Measurements from ENCODE around the gene ATL3.
A peak's percentile ranks its signal among the peaks of the same experiment; 100 is the strongest.
"Not testable (repeated sequence)": the region's sequence is repeated elsewhere in the genome, so short reads cannot be mapped to it uniquely, and the experiment has no call there.

The ATL3 gene

DNA sequence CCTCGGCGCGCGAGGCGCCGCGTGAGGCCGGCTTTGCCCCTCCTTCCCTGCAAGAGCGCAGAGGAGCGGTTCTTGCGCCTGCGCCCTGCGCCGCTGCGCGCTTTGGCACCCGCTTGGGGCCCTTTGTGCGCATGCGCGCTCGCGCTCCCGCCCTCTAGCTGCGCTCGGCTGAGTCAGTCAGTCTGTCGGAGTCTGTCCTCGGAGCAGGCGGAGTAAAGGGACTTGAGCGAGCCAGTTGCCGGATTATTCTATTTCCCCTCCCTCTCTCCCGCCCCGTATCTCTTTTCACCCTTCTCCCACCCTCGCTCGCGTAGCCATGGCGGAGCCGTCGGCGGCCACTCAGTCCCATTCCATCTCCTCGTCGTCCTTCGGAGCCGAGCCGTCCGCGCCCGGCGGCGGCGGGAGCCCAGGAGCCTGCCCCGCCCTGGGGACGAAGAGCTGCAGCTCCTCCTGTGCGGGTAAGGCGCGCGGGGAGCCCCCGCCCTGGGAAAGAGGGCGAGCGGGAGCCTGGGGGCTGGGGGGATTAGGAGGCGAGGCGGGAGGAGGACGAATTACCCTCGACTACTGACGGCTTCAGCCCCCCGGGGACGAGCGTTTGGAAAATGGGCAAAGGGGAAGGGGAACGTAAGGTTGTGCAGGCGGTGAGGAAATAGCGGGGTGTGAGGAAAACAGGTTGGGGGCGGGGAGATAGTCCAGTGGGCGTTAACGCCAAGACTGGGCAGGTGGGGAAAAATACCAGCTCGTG is 10.3 kb upstream of the ATL3 start, which contains the start of gene RTN3:
Gene RTN3, plus strand, starts transcription at position 180 of the 745 bp plus-strand sequence. Its CDS starts 137 bp downstream, at position 317.
- peak; percentile 99 to 100 for DNase-seq (ENCODE audit: low read depth in 2 of 2)

DNA sequence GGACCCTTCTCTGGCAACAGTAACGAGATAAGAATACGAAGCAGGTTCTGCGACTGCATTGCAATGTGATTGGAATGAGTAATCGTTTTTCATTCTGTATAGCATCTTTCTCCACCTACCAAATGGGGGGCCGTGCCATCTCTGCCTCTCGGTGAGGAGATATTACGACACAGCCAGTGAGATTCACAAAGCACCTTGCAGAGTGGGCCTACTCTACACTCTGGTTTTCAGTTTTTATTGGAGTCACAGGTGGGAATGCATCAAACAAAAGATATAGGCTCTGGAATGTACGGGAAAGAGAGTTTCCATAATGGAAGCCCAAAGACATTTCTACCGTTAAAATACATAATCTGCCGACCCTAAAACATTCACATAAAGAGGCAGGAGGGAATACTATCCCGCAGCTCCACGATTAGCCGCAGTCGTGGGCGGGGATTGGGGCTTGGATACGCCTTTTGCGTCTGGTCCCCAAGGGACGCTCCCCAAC is 9.7 kb upstream of the ATL3 start:
- DNase-seq (ENCODE audit: low read depth in 2 of 2), result peak in 1 of 2 donors; percentile 17

DNA sequence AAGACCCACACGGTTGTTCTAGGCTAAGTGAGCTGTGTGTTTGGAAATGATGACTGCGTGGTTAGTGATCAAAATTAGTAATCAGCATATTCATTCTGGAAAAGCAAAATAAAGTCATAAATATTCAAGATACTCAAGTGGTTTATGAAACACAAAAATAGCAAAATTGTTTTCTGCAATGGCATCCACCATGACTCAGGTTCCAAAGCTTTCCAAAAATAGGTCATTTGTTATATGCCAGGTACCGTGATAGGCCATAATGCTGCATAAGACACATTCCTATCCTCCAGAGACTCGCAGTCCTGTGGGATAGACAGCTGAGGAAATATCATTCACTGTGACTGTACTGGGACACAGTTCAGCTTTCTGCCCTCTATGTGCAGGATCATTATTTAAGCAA is 2.4 kb upstream of the ATL3 start:
- DNase-seq (ENCODE audit: low read depth in 2 of 2), result no peak

DNA sequence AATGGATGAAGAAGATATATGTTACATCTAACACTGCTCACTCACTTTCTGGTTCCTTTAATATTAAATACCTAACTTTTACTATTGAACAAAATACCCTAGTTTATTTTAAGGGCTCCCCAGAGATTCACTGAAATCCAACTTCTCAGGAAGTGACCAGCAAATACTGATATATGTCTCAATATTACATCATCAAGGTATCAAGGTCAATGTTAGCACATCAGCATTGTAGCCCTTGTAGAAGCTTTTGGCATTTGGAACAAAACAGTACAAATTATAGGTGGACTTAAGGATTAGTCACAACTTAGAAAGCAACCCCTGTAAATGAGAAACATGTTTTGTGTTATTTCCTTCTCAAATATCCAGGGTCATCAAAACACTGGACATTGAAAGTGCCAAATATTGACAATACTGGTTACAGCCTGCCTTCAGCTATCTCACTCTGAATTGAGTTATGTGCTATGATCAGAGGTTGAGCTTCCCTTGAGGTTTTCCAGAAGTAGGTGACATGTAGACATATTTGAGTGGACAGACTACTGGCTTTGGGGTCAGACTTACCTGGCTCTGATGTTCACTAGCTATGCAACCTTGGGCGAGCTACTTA is 1.9 kb upstream of the ATL3 start:
- no peak for DNase-seq (ENCODE audit: low read depth in 2 of 2)

DNA sequence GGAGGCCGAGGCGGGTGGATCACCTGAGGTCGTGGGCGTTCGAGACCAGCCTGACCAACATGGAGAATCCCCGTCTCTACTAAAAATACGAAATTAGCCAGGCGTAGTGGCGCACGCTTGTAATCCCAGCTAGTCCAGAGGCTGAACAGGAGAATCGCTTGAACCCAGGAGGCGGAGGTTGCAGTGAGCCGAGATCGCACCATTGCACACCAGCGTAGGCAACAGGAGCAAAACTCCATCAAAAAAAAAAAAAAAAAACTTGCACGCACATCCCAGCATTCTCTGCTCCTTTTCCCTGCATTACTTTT is 934 bp upstream of the ATL3 start:
- no peak for DNase-seq (ENCODE audit: low read depth in 2 of 2)

DNA sequence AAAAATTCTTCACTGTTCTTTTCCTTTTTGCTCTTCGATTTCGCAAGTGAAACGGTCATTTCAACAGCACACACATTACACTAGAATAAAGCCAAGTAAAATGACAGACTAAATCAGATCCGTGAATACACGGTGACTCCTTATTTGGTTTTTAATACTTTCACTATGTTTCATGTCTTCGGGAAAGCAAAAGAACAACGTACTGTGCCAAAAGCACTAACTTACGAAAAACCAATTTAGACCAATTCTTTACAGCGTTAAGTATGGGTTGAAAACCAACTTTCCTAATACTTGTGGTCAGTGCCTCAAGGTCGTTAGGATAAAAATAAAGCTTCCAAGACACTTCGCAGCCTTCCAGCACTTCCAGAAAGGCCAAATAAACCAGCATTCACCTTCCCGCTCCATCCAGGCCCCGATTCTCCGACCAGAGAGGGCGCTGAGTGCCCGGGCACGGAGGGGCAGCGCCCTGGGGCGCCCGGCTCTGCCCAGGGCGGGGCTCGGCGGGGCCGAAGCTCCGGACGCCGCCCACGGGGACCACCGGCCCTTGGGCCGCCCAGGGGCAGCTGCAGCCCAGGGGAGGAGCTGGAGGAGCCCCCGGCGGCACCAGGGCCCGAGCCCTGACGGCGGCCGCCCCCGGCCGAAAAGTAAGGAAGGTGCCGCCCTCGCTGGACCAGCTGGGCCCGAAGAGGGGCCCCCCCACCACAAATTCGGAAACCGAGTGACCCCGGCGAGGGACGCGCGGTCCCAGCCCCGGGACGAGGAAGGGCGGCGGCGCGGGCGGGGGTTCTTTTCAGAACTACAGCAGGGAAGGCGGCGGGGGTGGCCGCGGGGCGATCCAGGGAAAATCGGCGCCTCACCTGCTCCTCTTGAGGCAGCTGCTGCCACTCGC is 499 bp downstream of the ATL3 start:
- DNase-seq (ENCODE audit: low read depth in 2 of 2), result no peak

DNA sequence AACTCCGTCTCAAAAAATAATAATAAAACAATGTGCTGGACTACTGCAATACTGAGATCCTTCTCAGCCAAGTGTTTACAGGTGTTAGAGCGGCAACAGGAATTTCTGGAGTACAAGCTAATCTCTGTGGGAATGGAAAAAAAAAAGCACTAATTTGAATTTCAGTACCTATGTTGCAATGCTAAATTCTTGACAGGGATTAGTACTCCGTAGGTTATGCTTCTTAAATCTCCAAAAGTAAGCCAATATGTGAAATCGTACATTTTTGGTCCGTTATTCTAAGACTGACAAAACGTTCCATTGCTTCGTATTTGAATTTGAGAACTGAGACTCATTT is 1.1 kb downstream of the ATL3 start:
- DNase-seq (ENCODE audit: low read depth in 2 of 2), result no peak

DNA sequence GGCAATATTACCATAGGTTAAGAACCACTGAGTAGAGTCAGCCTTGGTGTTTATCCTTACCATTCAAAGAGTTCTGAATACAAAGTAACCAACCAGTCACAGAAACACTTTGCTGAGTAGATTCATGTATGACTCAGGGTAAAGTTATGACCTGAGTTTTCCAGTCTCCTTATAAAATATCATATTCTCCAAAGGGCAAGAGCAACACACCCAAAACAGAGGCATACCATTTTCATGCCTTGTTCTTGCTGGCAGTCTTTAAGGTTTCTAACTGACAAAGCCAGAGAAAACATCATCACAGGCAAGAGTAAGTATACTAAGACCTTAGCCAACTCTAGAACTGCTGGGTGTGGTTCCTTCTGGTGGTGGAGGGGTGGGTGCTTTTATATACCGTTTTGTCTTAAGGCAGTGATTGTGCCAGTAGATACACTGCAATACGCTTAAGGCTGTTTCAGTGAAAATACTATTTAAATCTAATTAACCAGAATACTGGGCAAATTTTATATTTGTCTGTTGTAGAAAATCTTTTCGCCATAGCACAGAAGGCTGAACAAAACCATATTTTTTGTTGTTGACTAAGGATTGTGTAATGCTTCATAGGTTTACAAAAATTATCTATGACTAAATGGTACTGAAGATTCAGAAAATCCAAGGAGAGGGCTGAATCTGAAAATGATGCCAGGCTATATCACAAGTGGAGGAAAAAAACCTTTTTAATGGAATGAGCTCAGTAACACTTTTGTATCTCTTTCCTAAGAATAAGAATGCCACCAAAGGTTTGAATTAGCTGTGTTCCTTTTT is 3.0 kb downstream of the ATL3 start:
- no peak for DNase-seq (ENCODE audit: low read depth in 2 of 2)

DNA sequence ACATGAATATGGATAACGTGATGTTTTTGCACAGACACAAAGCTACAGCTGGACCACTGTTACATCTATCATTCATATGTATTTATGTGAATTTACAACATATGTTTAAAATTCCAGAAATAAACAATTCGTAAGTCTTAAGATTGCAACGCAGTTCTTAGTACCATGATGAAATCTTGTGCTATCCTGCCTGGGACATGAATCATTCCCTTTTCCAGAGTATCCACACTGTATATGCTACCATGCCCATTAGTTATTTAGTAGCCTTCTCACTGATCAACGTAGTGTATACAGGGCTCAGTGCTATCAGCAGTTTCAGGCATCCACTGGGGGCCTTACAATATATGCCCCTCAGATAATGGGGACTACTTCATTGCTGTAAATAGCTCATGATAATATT is 4.3 kb downstream of the ATL3 start:
- DNase-seq (ENCODE audit: low read depth in 2 of 2), result no peak

DNA sequence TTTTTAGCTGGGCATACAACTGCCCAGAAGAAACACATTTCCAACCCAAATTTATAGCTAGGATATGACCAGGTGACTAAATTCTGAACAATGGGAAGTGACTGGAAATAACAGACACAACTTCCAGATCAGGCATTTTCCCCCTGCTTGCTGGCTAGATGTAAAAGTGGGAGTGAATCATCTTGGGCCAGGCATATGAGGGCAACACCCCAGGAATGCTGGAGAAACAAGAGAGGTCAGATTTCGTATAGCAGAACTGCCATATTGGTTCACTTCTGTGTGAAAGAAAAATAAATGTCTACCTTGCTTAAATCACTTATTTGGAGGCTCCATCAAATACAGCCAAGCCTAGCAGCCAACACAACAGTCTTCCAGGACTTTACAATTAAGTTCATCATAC is 7.4 kb downstream of the ATL3 start:
- no peak for DNase-seq (ENCODE audit: low read depth in 2 of 2)

DNA sequence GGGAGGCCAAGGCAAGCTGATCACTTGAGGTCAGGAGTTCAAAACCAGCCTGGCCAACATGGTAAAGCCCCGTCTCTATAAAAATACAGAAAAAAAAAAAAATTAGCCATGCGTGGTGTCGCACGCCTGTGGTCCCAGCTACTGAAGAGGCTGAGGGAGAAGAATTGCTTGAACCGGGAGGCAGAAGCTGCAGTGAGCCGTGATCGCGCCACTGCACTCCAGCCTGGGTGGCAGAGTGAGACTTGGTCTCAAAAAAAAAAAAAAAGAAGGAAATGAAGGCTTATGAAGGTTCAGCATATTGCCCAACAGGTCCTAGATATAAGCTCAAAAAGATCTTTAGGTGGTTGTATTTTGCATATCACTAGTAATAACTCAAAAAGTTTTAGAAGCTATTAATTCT is 10.2 kb downstream of the ATL3 start:
- DNase-seq (ENCODE audit: low read depth in 2 of 2), result no peak

DNA sequence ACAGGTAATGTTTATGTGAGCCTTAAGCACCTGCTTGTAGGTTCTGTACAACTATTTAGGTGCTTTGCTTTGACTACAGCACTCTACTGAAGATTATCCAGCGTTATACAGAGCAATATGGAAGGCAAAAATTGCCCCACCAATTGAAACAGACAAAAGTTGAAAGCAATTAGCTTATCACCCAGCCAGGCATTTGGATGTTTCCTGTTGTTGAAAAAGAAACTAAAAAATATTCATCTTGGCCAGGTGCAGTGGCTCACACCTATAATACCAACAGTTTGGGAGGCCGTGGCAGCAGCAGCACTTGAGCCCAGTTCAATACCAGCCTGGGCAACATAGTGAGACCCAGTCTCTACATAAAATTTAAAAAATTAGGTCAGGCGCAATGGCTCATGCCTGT is 18.5 kb downstream of the ATL3 start:
- no peak for DNase-seq (ENCODE audit: low read depth in 2 of 2)

DNA sequence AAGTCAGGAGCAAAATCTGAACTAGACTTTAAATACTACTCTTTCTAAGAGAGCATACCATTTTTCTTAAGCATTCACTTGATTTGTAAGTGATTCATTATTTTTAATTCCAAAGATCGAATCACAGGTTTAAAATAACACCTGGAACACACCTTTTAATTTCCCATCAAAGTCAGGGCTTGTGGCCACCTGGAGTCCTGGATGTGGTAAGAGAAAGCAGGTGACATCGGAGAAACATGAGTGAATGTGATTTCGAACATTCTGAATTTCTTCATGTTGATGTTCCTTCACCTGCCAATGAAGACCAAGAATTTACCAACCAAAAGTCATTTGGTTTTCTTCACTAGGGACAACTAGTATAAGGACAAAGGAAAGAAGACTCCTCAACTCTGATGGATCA is 28.0 kb downstream of the ATL3 start:
- no peak for DNase-seq (ENCODE audit: low read depth in 2 of 2)

DNA sequence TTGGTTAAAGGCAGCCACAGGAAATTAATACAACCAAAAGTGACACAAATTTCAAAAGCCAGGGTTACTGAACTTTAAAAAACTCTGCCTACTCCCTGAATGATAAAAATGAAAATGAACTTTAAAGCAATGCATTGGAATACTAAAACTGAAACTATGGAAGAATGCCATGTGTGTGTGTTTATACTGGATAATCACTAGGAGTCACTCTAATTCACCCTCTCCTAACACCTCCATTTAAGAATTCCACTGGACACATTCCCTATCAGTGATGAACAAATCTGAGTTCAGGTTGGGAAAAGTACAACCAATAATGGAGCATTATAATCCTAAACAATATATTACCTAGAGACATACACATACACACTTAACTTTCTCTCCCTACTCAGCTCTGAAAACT is 29.4 kb downstream of the ATL3 start:
- no peak for DNase-seq (ENCODE audit: low read depth in 2 of 2)

DNA sequence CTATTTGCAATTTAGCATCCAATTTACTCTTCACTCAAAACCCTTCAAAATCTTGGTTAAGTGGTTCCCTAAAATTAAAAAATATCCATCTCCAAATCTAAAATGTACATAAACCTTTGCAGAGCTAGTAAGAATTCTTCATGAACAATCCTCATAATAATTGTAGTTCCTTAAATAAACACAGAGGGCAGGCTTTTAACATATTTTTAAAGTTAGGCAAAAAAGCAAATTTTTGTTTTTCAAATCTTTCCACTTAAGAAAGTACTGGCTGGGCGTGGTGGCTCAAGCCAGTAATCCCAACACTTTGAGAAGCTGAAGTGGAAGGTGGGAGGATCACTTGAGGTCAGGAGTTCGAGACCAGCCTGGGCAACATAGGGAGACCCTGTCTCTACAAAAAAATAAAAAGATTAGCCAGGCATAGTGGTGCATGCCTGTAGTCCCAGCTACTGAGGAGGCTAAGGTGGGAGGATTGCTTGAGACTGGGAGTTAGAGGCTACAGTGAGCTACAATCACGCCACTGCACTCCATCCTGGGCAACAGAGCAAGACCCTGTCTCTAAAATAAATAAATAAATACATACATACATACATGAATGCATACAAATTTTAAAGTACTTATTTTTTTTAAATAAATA is 31.9 kb downstream of the ATL3 start:
- no peak for DNase-seq (ENCODE audit: low read depth in 2 of 2)

DNA sequence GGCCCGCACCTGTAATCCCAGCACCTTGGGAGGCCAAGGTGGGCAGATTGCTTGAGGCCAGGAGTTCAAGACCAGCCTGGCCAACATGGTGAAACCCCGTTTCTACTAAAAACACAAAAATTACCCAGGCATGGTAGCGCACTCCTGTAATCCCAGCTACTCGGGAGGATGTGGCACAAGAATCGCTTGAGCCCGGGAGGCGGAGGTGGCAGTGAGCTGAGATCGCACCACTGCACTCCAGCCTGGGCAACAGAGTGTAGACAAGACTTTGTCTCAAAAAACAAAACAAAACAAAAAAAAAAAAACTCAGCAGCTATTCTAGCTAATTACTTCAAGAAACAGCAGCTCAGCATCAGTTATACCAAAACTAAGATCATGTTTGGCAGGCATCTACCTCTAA is 32.7 kb downstream of the ATL3 start:
- not testable (repeated sequence) for DNase-seq (ENCODE audit: low read depth in 2 of 2)

DNA sequence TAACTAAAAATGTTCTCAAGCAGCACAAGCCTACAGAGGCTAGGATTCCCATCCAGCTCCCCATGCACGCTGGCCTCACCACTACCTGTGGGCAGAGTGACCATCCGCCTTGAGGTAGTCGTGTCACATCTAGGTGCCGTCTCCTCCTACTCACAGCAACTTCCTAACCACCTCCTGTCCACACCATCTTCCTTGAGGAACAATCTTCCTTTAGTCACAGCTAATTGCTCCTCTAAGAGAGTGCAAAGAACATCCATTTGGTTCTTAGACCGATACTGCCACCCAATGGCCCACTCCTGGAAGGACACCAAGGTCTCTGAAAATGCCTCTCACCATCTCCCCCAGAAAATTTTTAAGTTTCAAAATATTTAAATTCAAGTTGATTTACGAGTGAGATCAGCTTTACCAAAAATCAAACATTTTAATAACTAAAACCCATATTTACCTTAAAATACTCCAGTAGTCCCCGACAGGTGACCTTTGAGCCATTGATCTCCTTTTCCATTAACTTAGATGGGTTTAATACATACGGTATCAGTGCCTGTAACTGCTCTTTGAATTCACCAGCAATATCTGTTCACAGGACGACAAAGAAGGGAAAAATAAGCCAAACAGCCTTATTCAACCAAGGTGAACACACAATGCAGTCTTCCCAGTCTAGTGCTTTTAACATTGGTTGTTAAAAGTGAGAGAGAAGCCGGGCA is 35.3 kb downstream of the ATL3 start:
- DNase-seq (ENCODE audit: low read depth in 2 of 2), result peak in 1 of 2 donors; percentile 36

DNA sequence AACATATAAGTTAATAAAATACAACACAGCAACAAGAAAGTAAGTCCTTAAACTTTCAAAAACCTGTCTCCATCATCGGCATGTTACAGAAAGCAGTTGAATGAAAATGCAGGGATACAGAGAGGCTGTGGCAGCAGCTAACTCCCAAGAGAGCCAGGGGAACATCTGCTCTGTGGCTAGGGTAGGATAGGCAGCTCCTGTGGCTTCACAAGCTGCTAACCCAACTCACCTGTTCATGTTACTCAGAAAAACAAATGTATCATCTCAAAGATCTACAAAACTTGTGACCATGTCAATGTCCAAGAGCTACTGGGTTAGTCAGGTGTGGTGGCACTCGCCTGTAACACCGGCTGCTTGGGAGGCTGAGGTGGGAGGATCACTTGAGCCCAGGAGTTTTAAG is 41.8 kb downstream of the ATL3 start:
- DNase-seq (ENCODE audit: low read depth in 2 of 2), result no peak

DNA sequence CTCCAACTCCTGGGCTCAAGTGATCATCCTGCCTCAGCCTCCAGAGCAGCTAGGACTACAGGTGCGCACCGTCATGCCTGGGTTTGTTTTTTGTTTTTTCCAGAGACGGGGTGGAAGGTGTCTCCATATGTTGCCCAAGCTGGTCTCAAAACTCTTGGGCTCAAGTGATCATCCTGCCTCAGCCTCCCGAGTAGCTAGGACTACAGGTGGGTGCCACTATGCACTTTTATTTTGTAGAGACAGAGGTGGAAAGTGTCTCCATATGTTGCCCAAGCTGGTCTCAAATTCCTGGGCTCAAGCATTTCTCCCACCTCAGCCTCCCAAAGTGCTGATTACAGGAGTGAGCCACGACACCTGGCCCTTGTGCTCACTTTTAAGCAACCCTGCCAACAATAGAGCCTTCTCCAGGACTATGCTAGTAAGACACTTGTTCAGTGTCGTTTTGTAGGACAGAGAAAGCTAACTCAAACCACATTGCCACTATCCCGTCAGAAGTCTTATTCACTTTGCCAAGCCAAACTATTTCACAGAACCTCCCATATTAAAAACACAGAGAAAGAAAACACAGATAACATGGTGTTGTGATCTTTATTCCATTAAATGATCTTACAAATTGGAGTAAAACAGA is 47.5 kb downstream of the ATL3 start:
- no peak for DNase-seq (ENCODE audit: low read depth in 2 of 2)

DNA sequence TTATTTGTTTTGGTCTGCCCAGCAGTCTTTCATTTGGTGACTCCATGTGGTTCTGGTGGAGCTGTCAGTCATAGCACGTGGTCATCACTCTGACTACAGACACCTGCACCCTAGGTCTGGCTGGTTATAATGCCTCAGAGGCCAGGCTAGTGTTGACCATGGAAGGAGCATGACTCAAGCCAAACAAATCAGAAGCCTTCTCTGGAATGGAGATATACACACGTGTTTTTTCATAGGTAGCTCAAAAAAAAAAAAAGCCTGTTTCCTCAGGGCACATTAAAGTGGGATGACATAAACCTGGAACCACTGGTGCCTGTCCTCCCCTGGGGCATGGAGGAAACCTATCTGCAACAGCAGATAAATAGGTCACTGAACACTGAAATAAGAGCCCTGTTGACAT is 48.9 kb downstream of the ATL3 start:
- DNase-seq (ENCODE audit: low read depth in 2 of 2), result no peak

Measured in stimulated activated CD8-positive, alpha-beta memory T cell treated with anti-CD3 and anti-CD28 coated beads, Interleukin-15, amount 100 ng/mL, for 48 hours (primary cell).